Measurements from ENCODE around the gene PMS1.
"Not testable (repeated sequence)": the region's sequence is repeated elsewhere in the genome, so short reads cannot be mapped to it uniquely, and the experiment has no call there.

The PMS1 gene

GRCh38 chr2:189862751-189863150, 78.5 kb downstream of the PMS1 start:
- DNase-seq (ENCODE audit: low read depth, low spot score), result no peak

GRCh38 chr2:189865826-189866225, 81.6 kb downstream of the PMS1 start:
- no peak for DNase-seq (ENCODE audit: low read depth, low spot score)

- no peak for DNase-seq (ENCODE audit: low read depth, low spot score)
Observed at GRCh38 chr2:189866296-189866695, 82.0 kb downstream of the PMS1 start.

- no peak for DNase-seq (ENCODE audit: low read depth, low spot score)
Observed at GRCh38 chr2:189868896-189869295, 84.6 kb downstream of the PMS1 start.

- DNase-seq (ENCODE audit: low read depth, low spot score), result no peak
Observed at GRCh38 chr2:189870381-189871085, 86.3 kb downstream of the PMS1 start.

GRCh38 chr2:189873696-189874095, 89.4 kb downstream of the PMS1 start:
- DNase-seq (ENCODE audit: low read depth, low spot score), result no peak

- no peak for DNase-seq (ENCODE audit: low read depth, low spot score)
Observed at GRCh38 chr2:189874586-189875320, 90.5 kb downstream of the PMS1 start.

GRCh38 chr2:189876271-189876670, 92.0 kb downstream of the PMS1 start:
- no peak for DNase-seq (ENCODE audit: low read depth, low spot score)

- DNase-seq (ENCODE audit: low read depth, low spot score), result no peak
Observed at GRCh38 chr2:189879716-189880081, 95.4 kb downstream of the PMS1 start.

- DNase-seq (ENCODE audit: low read depth, low spot score), result no peak
Observed at GRCh38 chr2:189880429-189880828, 96.2 kb downstream of the PMS1 start.

GRCh38 chr2:189880832-189881492, 96.7 kb downstream of the PMS1 start:
- no peak for DNase-seq (ENCODE audit: low read depth, low spot score)

- DNase-seq (ENCODE audit: low read depth, low spot score), result no peak
Observed at GRCh38 chr2:189885368-189885767, 101.1 kb downstream of the PMS1 start.

- DNase-seq (ENCODE audit: low read depth, low spot score), result not testable (repeated sequence)
Observed at GRCh38 chr2:189892546-189893294, 108.5 kb downstream of the PMS1 start.

GRCh38 chr2:189896809-189897208, 112.6 kb downstream of the PMS1 start:
- DNase-seq (ENCODE audit: low read depth, low spot score), result no peak

GRCh38 chr2:189899101-189899500, 114.9 kb downstream of the PMS1 start:
- no peak for DNase-seq (ENCODE audit: low read depth, low spot score)

GRCh38 chr2:189900726-189901125, 116.5 kb downstream of the PMS1 start:
- DNase-seq (ENCODE audit: low read depth, low spot score), result no peak

- no peak for DNase-seq (ENCODE audit: low read depth, low spot score)
Observed at GRCh38 chr2:189901664-189902063, 117.4 kb downstream of the PMS1 start.

GRCh38 chr2:189913821-189914220, 129.6 kb downstream of the PMS1 start:
- DNase-seq (ENCODE audit: low read depth, low spot score), result no peak

- DNase-seq (ENCODE audit: low read depth, low spot score), result no peak
Observed at GRCh38 chr2:189916651-189917050, 132.4 kb downstream of the PMS1 start.

All from activated CD4-positive, CD25-positive, alpha-beta regulatory T cell treated with anti-CD3 and anti-CD28 coated beads, Interleukin-2, amount 50 U/mL, for 16 hours (primary cell).